ENCODE results near the gene TANK. TPM values are rescaled to one million over a fixed set of nuclear protein-coding genes. Genes with fewer than 3 reads are reported as not detected.

The TANK gene
- total RNA-seq, 6 donors from 2014 or later = 41.9 to 214 (median 75.0) TPM

DNA sequence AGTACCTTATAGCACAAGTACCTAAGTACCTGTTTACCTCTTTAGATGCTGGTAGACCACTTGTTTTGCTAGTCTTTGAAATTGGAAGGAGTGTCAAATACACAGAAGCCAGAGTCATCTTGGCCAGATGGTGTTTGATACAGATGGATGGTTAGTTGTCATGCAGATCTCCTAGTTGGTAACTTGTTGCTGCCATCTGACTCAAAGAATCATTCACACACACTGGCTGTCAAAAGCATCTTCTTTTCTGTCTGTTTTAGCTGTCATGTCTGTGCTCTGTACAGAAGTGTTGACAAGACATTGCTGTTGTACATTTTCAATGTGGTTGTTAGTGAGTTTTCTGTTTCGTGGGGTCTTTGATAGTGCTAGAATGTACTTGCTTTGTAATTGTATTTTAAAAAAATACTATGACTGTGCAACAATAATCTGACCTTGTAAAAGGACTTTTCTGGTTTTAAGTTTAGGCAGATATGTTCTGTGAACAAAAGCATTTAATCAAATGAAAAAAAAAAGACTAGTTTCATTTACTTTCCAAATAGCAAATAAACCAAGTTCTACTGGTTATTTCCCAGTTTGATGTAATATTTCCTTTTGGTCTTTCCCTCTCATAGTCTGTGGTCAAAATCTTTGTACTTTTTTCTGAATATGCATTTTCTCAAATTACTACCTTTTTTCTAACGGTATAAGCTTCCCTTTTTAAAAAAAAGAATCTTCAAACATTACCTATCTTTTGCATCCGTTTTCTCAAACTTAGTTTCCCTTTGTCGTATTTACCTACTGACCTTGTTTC, 39.9 kb downstream of the TANK start:
- Histone ChIP-seq H3K4me3 (no peak overlapping the region), H3K27ac (no peak overlapping the region), H3K27me3 (no peaks in the 10 kb centered on the region), H3K36me3 (peaks cover 0 to 43% (median 8%) of the 10 kb centered on the region in 4 donors), H3K9me3 (no peaks in the 10 kb centered on the region), H3K4me1 (peaks cover 5 to 8% (median 6%) of the 10 kb centered on the region in 4 donors)
- TF ChIP-seq POLR2AphosphoS5 (IDR thresholded peaks at IDR 0.05) = no peak
- TF ChIP-seq, protein P1, sequence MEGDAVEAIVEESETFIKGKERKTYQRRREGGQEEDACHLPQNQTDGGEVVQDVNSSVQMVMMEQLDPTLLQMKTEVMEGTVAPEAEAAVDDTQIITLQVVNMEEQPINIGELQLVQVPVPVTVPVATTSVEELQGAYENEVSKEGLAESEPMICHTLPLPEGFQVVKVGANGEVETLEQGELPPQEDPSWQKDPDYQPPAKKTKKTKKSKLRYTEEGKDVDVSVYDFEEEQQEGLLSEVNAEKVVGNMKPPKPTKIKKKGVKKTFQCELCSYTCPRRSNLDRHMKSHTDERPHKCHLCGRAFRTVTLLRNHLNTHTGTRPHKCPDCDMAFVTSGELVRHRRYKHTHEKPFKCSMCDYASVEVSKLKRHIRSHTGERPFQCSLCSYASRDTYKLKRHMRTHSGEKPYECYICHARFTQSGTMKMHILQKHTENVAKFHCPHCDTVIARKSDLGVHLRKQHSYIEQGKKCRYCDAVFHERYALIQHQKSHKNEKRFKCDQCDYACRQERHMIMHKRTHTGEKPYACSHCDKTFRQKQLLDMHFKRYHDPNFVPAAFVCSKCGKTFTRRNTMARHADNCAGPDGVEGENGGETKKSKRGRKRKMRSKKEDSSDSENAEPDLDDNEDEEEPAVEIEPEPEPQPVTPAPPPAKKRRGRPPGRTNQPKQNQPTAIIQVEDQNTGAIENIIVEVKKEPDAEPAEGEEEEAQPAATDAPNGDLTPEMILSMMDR (IDR thresholded peaks at IDR 0.05) = no peak
- TF ChIP-seq EP300 (IDR thresholded peaks at IDR 0.05) = no peak
- TF ChIP-seq POLR2A (IDR thresholded peaks at IDR 0.05) = no peak
- 81 to 83% methylated on average over 4 of the region's 4 CpGs for WGBS, 2 donors
- ATAC-seq (ENCODE audit: low FRiP score in 2 of 2) (no peak), DNase-seq (no peak)

DNA sequence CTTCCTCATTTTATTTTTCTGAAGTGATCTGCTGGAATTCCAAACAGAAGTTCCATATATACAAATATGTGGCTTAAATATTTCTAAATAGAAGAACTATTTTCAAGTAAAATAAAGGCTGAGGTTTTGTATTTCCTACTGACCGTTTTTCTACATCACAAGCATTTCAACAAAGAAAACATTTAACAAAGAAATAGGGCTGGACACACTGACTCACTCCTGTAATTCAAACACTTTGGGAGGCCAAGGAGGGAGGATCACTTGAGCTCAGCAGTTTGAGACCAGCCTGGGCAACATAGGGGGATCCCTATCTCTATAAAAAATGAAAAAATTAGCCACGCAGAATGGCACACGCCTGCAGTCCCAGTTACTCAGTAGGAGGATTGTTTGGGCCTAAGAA, 44.6 kb downstream of the TANK start:
- H3K27me3 ChIP-seq = no peaks in the 10 kb centered on the region
- H3K4me1 ChIP-seq = peaks cover 7 to 16% (median 9%) of the 10 kb centered on the region in 4 donors
- DNase-seq (no peak), ATAC-seq (ENCODE audit: low FRiP score in 2 of 2) (no peak)
- H3K36me3 ChIP-seq = peaks cover 0 to 44% (median 15%) of the 10 kb centered on the region in 4 donors
- 81 to 85% methylated on average over 3 of the region's 3 CpGs for WGBS, 2 donors
- TF ChIP-seq POLR2AphosphoS5 (IDR thresholded peaks at IDR 0.05) = no peak
- TF ChIP-seq, protein P1 (IDR thresholded peaks at IDR 0.05) = no peak
- no peak for TF ChIP-seq POLR2A (IDR thresholded peaks at IDR 0.05)
- TF ChIP-seq EP300 (IDR thresholded peaks at IDR 0.05) = no peak
- no peak overlapping the region for H3K27ac ChIP-seq
- H3K4me3 ChIP-seq = no peak overlapping the region
- no peaks in the 10 kb centered on the region for H3K9me3 ChIP-seq

DNA sequence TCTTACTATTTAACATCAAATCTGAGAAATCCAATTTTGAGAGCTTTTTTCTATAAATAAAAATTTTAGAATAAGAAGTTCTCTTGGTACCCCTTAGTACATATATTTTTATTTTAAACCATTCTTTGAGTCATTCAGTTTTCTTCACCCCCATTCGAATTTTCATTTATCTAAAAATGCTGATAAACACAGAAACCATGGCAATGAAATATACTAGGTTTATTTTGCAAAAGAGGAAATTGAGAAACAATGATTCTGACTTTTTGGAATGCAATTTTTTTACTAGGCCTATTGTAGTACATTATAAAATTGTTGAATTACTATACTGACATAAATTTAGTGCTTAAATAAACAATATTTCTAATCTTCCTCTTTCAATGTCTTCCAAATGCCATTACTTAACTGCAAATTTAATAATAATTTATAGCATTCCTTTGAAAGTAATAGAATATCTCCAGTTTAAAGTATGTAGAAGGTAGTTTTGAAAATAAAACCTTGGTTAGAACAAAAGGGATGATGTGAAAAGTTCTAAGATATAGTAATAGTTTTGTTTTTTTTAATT, 46.3 kb downstream of the TANK start:
- Histone ChIP-seq H3K27me3 (no peaks in the 10 kb centered on the region), H3K27ac (no peak overlapping the region), H3K4me1 (peaks cover 3 to 16% (median 4%) of the 10 kb centered on the region in 4 donors), H3K9me3 (no peaks in the 10 kb centered on the region), H3K36me3 (peaks cover 0 to 50% (median 15%) of the 10 kb centered on the region in 4 donors), H3K4me3 (no peak overlapping the region)
- ATAC-seq (ENCODE audit: low FRiP score in 2 of 2) (no peak), DNase-seq (no peak)
- no peak for TF ChIP-seq POLR2AphosphoS5 (IDR thresholded peaks at IDR 0.05)
- WGBS, 2 donors = 47 to 48% methylated on average over 1 of the region's 1 CpG

DNA sequence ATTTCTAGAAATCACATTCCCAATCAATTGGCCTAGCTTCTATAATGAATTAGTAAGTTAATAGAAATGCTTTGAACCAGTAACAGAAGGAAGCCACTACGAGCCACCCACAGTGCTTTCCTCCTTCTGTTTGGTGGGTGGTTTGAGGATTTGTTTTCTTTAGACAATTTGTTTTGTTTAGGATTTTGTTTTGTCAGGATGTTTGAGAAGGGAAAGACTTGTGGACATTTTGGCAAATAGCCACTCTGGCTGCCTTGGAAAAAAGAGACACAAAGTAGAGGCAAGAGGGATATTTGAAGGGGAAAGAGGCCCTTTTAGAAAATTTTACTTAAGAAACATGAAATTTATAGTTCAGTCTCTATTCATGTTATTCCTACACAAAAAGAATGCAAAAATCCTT, 47.7 kb downstream of the TANK start:
- DNase-seq (no peak), ATAC-seq (ENCODE audit: low FRiP score in 2 of 2) (no peak)
- WGBS, 2 donors = 65 to 74% methylated on average over 1 of the region's 1 CpG
- Histone ChIP-seq H3K9me3 (no peaks in the 10 kb centered on the region), H3K27ac (no peak overlapping the region), H3K4me1 (peaks cover 3 to 16% (median 4%) of the 10 kb centered on the region in 4 donors), H3K4me3 (no peak overlapping the region), H3K27me3 (no peaks in the 10 kb centered on the region), H3K36me3 (peaks cover 0 to 60% (median 17%) of the 10 kb centered on the region in 4 donors)
- TF ChIP-seq POLR2AphosphoS5 (IDR thresholded peaks at IDR 0.05) = no peak
- no peak for TF ChIP-seq POLR2A (IDR thresholded peaks at IDR 0.05)
- TF ChIP-seq, protein P1 (IDR thresholded peaks at IDR 0.05) = no peak
- no peak for TF ChIP-seq EP300 (IDR thresholded peaks at IDR 0.05)

DNA sequence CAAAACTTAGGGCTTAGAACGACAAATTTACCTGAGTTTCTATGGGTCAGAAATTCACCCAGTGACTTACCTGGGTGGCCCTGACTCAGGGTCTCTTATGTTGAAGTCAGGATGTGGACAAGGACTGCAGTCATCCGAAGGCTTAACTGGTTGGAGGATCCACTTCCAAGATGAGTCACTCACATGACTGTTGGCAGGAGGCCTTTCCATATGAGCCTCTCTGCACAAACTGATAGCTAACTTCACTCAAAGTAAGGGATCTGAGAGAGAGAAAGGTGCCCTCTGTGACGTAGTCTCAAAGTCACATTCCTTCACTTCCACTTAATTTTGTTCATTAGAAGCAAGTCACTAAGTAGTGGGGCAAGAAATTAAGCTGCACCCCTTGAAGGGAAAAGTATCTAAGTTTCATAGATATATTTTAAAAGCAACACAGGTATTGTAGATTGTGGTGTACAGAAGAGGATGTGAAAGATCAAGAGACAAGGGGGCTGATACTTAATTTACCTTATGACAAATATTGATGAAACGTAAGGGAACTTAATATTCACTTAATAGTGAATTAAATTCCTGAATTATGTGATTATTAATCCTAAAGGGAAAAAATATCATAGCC, 48.4 kb downstream of the TANK start:
- no peaks in the 10 kb centered on the region for H3K9me3 ChIP-seq
- no peak for ATAC-seq (ENCODE audit: low FRiP score in 2 of 2)
- DNase-seq = no peak
- H3K4me1 ChIP-seq = peaks cover 3 to 16% (median 4%) of the 10 kb centered on the region in 4 donors
- 89 to 95% methylated on average over 3 to 4 of the region's 4 CpGs for WGBS, 2 donors
- H3K36me3 ChIP-seq = peaks cover 0 to 56% (median 17%) of the 10 kb centered on the region in 4 donors
- no peak for TF ChIP-seq POLR2AphosphoS5 (IDR thresholded peaks at IDR 0.05)
- no peak overlapping the region for H3K27ac ChIP-seq
- no peak overlapping the region for H3K4me3 ChIP-seq
- no peaks in the 10 kb centered on the region for H3K27me3 ChIP-seq
